Kidney capillary endothelial cell (primary cell): ENCODE measurements around the gene RND3.
A peak's percentile ranks its signal among the peaks of the same experiment; 100 is the strongest.

Experiments
- DNase-seq: peaks from one replicate; pipeline ENCODE4 v3.0.0-alpha.2; 2018; ENCODE audit warnings: low spot score

The RND3 gene

GRCh38 chr2:150476286-150476685, 11.2 kb downstream of the RND3 start:
- DNase-seq: no peak

GRCh38 chr2:150475479-150476250, 11.8 kb downstream of the RND3 start:
- no peak for DNase-seq

- DNase-seq: no peak
These were observed 13.0 kb downstream of the RND3 start for GRCh38 chr2:150474326-150475074.

- no peak for DNase-seq
These were observed 13.7 kb downstream of the RND3 start for GRCh38 chr2:150473767-150474166.

- DNase-seq: peak; percentile 94
These were observed 15.0 kb downstream of the RND3 start for GRCh38 chr2:150472511-150472899.

GRCh38 chr2:150471813-150472510, 15.5 kb downstream of the RND3 start:
- DNase-seq: no peak

GRCh38 chr2:150470435-150470834, 17.0 kb downstream of the RND3 start:
- DNase-seq: no peak

- no peak for DNase-seq
These were observed 17.7 kb downstream of the RND3 start for GRCh38 chr2:150469706-150470274.

GRCh38 chr2:150468350-150468960, 19.0 kb downstream of the RND3 start:
- DNase-seq: no peak

- DNase-seq: no peak
These were observed 19.9 kb downstream of the RND3 start for GRCh38 chr2:150467621-150467963.

- no peak for DNase-seq
These were observed 20.5 kb downstream of the RND3 start for GRCh38 chr2:150466741-150467620.

- no peak for DNase-seq
These were observed 21.5 kb downstream of the RND3 start for GRCh38 chr2:150465703-150466569.

GRCh38 chr2:150464986-150465385, 22.5 kb downstream of the RND3 start:
- DNase-seq: no peak

- DNase-seq: peak; percentile 74
These were observed 23.2 kb downstream of the RND3 start for GRCh38 chr2:150464270-150464669.

GRCh38 chr2:150462770-150463169, 24.7 kb downstream of the RND3 start:
- no peak for DNase-seq

GRCh38 chr2:150459281-150459680, 28.2 kb downstream of the RND3 start:
- DNase-seq: no peak

GRCh38 chr2:150450765-150451164, 36.7 kb downstream of the RND3 start:
- no peak for DNase-seq

GRCh38 chr2:150449856-150450255, 37.6 kb downstream of the RND3 start:
- DNase-seq: no peak

- no peak for DNase-seq
These were observed 42.1 kb downstream of the RND3 start for GRCh38 chr2:150445398-150445797.

- no peak for DNase-seq
These were observed 45.0 kb downstream of the RND3 start for GRCh38 chr2:150442484-150442883.
